ENCODE results near the gene XRCC3.
A peak's percentile ranks its signal among the peaks of the same experiment; 100 is the strongest.

Gene XRCC3

GRCh38 chr14:103733651-103734050, 18.4 kb upstream of the XRCC3 start:
- Mint-ChIP-seq H3K27ac (no peak overlapping the region), H3K27me3 (no peaks in the 10 kb centered on the region), H3K36me3 (no peaks in the 10 kb centered on the region), H3K9me3 (ENCODE audit: low read depth) (no peaks in the 10 kb centered on the region), H3K4me3 (no peak overlapping the region), H3K4me1 (ENCODE audit: low read depth) (no peaks in the 10 kb centered on the region)

DNA sequence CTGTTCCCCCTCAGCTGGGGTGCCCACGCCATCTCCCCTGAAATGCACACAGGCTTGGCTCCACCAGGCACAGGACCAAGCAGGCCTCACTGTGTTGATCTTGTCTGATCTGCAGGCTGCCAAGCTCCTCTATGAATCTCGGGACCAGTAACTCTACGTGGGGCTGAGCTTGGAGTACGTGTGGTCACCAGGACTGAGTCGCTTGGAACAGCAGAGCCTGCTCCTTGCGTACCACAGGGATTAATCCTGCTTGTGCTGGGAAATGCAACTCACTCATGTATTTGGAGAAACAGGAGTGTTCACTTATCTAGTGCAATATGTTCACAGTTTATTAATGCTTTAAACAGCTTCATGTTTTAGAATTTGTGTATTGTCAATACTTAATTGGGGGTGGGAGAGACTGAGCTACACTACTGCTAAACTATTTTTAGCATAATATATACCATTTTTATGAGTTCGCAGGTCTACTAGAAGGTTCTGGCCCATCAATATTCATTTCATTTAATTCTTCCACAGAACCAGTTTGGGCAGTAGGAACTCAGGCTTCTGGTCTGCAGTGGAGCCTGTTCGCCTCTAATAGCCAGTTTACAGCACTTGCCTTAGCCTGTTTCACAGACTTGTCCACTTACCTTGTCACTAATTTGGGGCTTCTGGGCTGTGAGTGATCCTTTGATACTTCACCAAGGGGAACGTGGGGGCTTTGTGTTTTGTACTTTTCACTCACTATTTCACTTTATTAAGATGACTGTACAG, 17.8 kb upstream of the XRCC3 start:
- no peaks in the 10 kb centered on the region for H3K27me3 Mint-ChIP-seq
- no peaks in the 10 kb centered on the region for H3K36me3 Mint-ChIP-seq
- peak overlapping the region; percentile 4 for H3K27ac Mint-ChIP-seq
- no peaks in the 10 kb centered on the region for H3K4me1 Mint-ChIP-seq (ENCODE audit: low read depth)
- no peak overlapping the region for H3K4me3 Mint-ChIP-seq
- H3K9me3 Mint-ChIP-seq (ENCODE audit: low read depth), result no peaks in the 10 kb centered on the region

DNA sequence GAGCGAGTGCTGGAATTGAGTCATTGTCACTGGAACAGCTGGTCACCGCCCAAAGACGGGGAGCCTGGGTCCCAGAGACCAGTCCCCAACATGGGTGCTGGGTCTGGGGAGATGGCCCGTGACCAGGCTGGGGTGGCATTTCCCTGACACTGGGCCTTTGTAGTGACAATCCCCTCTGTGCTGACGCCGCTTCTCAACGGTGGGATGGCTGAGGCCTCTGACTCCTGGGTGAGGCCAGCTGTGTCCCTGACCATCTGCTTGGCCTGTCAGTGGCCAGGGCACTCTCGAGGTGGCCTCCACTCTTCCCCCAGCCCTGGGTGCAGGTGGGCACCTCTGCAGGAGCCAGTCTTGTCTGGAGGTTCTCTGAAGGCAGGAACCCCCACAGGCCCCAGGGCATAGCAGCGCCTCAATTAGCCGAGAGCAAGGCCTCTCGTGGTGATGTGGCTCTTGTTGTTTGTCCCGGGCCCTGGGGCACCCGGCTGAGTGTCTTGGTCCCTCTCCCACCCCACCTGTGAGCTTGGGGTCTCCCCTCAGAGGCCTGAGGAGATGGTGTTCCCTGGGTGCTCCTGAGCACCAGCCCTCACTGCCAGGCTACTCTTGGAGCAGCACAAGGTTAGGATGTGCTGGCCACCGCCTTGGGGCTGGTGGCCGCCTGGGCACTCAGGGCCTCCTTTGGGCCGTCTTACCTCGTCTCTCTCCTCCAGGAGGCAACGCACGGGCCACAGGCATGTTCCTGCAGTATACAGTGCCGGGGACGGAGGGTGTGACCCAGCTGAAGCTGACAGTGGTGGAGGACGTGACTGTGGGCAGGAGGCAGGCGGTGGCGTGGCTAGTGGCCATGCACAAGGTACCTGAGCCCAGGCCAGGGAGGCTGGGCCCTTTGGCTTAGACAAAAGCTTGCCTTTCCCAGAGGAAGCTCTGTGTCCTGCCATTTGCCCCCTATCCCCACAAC, 16.9 kb upstream of the XRCC3 start:
- H3K4me3 Mint-ChIP-seq, result no peak overlapping the region
- no peak overlapping the region for H3K27ac Mint-ChIP-seq
- no peaks in the 10 kb centered on the region for H3K36me3 Mint-ChIP-seq
- no peaks in the 10 kb centered on the region for H3K4me1 Mint-ChIP-seq (ENCODE audit: low read depth)
- H3K27me3 Mint-ChIP-seq, result no peaks in the 10 kb centered on the region
- no peaks in the 10 kb centered on the region for H3K9me3 Mint-ChIP-seq (ENCODE audit: low read depth)

GRCh38 chr14:103731481-103731880, 16.2 kb upstream of the XRCC3 start:
- no peak overlapping the region for H3K27ac Mint-ChIP-seq
- no peak overlapping the region for H3K4me3 Mint-ChIP-seq
- no peaks in the 10 kb centered on the region for H3K9me3 Mint-ChIP-seq (ENCODE audit: low read depth)
- no peaks in the 10 kb centered on the region for H3K4me1 Mint-ChIP-seq (ENCODE audit: low read depth)
- no peaks in the 10 kb centered on the region for H3K36me3 Mint-ChIP-seq
- no peaks in the 10 kb centered on the region for H3K27me3 Mint-ChIP-seq

DNA sequence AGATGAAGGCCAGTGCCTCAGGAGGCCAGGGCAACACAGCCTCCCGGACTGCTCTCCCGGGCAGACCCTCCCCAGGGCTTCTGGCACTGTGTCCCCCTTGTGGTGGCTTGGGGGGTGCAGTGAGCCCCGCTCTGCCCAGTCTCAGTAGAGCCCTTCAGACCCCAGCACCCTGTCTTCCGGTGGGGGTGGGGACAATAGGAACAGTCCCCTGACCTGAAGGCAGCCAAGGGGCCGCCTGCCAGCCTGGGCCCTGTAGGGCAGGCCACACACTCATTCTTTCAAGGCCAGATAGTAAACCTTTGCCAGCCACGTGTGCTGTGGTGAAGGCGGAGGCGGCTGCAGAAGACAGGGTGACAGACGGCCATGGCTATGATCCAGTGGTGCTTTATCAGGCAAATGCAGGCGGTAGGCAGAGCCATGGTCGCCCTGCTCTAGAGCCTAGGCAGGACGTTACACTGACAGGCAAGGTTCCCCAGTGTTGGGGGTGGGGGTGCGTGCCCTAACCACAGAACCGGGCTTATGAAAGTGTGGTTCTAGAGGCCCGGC, 15.3 kb upstream of the XRCC3 start:
- H3K4me3 Mint-ChIP-seq, result no peak overlapping the region
- H3K4me1 Mint-ChIP-seq (ENCODE audit: low read depth), result no peaks in the 10 kb centered on the region
- no peak overlapping the region for H3K27ac Mint-ChIP-seq
- H3K27me3 Mint-ChIP-seq, result no peaks in the 10 kb centered on the region
- no peaks in the 10 kb centered on the region for H3K9me3 Mint-ChIP-seq (ENCODE audit: low read depth)
- no peaks in the 10 kb centered on the region for H3K36me3 Mint-ChIP-seq

DNA sequence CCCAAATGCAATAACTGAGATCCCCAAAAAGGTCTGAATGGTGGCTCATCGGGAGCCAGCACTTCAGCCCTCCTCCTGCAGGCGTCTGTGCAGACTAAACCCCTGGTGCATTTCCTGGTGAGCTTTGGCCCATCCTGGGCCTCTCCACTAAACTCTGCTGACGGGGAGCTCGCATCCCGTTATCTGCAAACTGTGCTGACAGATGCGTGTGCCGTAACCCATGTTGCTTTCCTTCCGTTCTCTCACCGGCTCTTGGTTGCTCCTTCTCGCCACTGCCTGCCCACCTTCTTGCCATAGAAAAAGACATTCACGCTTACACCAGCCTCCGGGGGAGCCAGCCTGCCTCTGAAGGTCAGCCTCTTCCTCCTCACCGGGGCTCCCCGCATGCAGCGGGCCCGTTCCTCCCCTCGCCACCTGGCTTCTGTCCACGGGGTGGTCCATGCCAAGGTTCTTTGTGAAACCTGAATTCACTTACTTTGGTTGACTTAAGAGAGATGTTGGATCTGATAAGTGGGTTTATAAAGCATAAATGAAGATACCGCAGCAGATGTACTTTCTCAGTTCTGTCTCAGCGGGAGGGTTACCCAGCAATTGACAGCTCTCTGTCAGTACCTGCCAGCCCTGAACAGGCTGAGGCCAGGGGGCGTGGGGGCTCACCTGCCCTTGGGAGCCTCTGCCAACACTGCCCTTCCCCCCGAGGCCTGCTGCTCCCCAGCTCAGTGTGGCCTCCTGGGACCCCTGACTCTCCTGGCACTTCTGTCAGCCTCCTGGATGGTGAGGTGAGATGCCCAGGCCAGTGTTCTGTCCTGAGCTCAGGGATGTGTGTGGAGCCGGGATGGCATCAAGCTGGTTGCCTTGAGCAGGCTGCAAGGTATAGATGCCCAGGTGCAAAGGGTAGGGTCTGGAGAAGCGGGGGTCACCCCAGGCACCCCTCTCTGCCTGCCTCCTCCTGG, 14.5 kb upstream of the XRCC3 start:
- Mint-ChIP-seq H3K27me3 (no peaks in the 10 kb centered on the region), H3K4me1 (ENCODE audit: low read depth) (no peaks in the 10 kb centered on the region), H3K27ac (no peak overlapping the region), H3K4me3 (no peak overlapping the region), H3K9me3 (ENCODE audit: low read depth) (no peaks in the 10 kb centered on the region), H3K36me3 (no peaks in the 10 kb centered on the region)

- no peaks in the 10 kb centered on the region for H3K9me3 Mint-ChIP-seq (ENCODE audit: low read depth)
- H3K27ac Mint-ChIP-seq, result no peak overlapping the region
- no peaks in the 10 kb centered on the region for H3K27me3 Mint-ChIP-seq
- no peaks in the 10 kb centered on the region for H3K4me1 Mint-ChIP-seq (ENCODE audit: low read depth)
- no peaks in the 10 kb centered on the region for H3K36me3 Mint-ChIP-seq
- no peak overlapping the region for H3K4me3 Mint-ChIP-seq
Measured at GRCh38 chr14:103728721-103729120, 13.5 kb upstream of the XRCC3 start.

DNA sequence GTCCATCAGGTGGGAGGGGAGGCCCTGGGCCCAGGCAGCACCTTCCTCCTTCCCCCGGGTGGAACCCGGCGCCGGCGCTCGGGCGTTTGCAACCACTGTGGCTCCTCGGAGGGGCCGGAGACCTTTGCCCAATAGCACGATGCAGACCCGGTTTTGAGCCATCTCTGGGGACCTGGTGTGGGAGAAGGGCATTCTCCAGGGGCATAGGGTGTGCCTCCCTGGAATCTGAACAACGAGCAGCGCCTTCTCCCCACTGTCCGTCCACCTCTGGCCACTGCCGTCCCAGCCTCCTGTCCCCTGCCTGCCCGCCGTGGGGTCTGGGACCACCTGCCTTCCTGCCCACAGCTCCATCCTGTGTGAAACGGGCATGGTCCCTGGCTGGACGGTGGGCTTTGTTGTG, 12.9 kb upstream of the XRCC3 start:
- no peak overlapping the region for H3K27ac Mint-ChIP-seq
- no peaks in the 10 kb centered on the region for H3K4me1 Mint-ChIP-seq (ENCODE audit: low read depth)
- no peaks in the 10 kb centered on the region for H3K36me3 Mint-ChIP-seq
- no peak overlapping the region for H3K4me3 Mint-ChIP-seq
- no peaks in the 10 kb centered on the region for H3K9me3 Mint-ChIP-seq (ENCODE audit: low read depth)
- H3K27me3 Mint-ChIP-seq, result no peaks in the 10 kb centered on the region

DNA sequence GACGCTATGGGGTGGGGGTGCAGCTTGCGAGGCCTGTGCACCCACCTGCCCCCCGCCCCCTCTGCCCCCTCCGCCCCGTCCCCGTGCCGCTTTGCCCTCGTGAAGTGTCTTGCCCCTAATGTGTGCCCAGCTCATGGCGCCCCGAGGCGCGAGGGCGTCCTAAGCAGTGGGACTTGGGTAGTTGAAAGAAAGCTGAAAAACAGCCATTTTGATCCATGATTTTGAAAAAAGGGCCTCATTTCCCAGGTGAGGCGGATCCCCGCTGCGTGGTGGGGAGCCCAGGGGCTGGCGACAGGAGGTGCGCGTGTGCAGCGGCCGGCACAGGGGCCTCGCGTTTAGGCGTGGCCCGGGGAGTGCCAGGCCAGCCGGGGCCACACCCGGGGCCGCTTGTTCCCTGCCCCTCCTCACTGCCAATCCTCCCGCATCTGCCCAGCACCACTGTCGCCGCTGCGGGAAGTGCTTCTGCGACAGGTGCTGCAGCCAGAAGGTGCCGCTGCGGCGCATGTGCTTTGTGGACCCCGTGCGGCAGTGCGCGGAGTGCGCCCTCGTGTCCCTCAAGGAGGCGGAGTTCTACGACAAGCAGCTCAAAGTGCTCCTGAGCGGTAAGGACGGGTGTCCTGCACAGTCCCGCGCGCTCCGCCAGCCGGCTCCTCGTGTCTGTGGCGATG, 12.2 kb upstream of the XRCC3 start:
- Mint-ChIP-seq H3K4me3 (no peak overlapping the region), H3K9me3 (ENCODE audit: low read depth) (no peaks in the 10 kb centered on the region), H3K27ac (no peak overlapping the region)

DNA sequence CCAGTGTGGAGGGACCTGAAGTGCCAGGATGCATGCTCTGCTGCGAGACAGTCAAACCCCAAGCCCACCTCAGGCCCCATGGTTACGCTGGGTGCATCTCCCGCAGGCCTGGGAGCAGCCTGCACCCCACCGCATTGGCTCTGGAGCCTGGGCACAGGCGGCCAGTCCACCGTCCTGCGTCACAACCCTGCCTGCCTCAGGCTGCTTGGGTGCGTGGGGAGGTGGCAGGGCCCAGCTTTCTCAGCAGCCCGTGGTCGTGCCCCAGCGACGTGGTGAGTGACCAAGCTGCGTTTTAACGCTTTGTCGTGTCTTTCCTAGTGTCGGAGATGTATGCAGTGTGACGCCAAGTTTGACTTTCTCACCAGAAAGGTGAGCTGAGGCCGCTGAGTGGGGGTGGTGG, 11.2 kb upstream of the XRCC3 start:
- Mint-ChIP-seq H3K27ac (no peak overlapping the region), H3K4me1 (ENCODE audit: low read depth) (peaks cover 4% of the 10 kb centered on the region), H3K4me3 (no peak overlapping the region), H3K36me3 (no peaks in the 10 kb centered on the region), H3K27me3 (no peaks in the 10 kb centered on the region), H3K9me3 (ENCODE audit: low read depth) (no peaks in the 10 kb centered on the region)

More for the DNA sequence above, 12.2 kb upstream of the XRCC3 start:
- Mint-ChIP-seq H3K36me3 (no peaks in the 10 kb centered on the region), H3K4me1 (ENCODE audit: low read depth) (no peaks in the 10 kb centered on the region), H3K27me3 (no peaks in the 10 kb centered on the region)

DNA sequence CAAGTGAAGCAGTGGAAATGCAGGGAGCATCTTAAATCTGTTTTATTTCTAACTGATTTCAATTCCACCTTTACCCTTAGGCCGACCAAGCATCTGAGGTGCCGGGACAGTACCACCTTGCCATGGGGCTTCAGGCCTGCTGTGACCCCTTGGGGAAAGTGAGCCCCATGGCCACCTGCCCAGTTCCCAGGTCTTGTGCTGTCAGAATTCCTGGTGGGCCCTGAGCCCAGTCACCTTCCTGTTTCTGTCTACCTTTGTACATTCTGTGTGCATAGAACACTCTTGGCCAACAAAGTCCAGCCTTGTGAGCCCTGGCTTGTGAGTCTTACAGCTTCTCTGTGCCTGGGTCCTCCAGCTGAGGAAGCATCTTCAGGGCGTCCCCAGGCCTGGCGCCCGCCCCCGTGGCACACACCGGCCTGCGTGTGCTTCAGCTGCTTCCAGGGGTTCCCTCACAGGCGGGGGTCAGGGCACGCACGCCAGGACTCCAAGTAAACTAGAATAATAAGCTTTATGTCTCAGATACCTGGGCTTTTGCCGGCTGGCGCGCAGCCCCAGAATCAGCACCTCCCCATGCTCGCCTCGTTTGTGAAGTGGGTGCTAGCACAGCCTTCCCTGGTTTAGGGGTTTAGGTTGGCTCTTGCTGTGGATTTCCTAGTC, 10.6 kb upstream of the XRCC3 start:
- Mint-ChIP-seq H3K36me3 (no peaks in the 10 kb centered on the region), H3K4me1 (ENCODE audit: low read depth) (peaks cover 4% of the 10 kb centered on the region), H3K9me3 (ENCODE audit: low read depth) (no peaks in the 10 kb centered on the region), H3K4me3 (no peak overlapping the region), H3K27me3 (no peaks in the 10 kb centered on the region), H3K27ac (no peak overlapping the region)

DNA sequence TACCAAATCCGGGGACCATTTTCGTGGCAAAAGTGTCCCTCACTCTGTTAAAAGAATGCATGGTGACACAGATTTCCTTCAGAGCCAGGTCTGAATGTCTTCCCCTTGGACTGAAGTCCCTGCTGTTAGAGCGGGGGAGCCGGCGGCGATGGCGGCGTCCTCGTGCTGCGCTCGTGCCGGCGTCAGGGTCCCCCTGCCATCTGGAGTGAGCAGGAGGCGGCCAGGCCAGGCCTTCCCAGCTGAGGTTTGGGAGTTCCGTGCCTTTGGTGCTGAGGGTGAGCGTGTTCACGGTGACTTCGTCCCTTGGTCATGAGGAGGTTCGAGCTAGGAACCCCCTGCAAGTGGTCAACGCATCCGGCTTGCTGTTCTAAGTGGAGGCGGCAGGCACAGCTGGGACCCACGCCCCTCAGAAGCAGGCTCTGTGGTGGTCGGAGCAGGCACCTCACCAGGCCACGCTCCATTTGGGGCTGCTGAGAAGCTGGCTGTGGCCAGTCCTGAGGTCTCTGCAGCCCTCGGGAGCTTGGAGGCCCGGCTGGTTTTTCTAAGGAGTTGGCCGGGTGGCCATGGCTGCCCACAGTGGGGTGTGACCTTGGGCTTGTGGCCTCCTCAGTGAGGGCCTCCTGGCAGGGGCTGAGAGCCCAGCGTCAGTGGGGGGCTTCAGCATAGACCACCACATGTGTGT, 9.9 kb upstream of the XRCC3 start:
- no peaks in the 10 kb centered on the region for H3K36me3 Mint-ChIP-seq
- no peak overlapping the region for H3K27ac Mint-ChIP-seq
- H3K4me1 Mint-ChIP-seq (ENCODE audit: low read depth), result peaks cover 7% of the 10 kb centered on the region
- H3K9me3 Mint-ChIP-seq (ENCODE audit: low read depth), result no peaks in the 10 kb centered on the region
- no peaks in the 10 kb centered on the region for H3K27me3 Mint-ChIP-seq
- no peak overlapping the region for H3K4me3 Mint-ChIP-seq

DNA sequence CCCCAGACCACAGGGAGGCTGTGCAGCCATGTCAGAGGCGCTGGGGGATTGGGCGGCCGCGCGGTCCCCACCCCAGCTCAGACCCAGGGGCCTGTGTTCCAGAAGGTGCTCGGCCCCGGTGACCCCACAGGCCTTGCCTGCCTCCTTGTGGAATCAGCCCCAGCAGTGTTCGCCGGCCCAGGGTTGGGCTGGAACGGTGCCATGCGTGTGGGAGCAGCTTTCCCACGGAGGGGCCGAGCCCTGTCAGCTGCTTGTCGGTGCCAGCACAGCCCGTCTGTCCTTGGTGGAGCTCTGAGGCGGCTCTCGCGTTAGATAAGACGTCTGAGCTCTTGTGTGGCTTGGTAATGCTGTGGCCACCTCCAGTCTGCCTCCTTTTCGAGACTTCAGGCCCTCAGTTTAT, 8.9 kb upstream of the XRCC3 start:
- no peak overlapping the region for H3K27ac Mint-ChIP-seq
- H3K4me1 Mint-ChIP-seq (ENCODE audit: low read depth), result peaks cover 18% of the 10 kb centered on the region
- H3K9me3 Mint-ChIP-seq (ENCODE audit: low read depth), result no peaks in the 10 kb centered on the region
- no peak overlapping the region for H3K4me3 Mint-ChIP-seq
- no peaks in the 10 kb centered on the region for H3K27me3 Mint-ChIP-seq
- no peaks in the 10 kb centered on the region for H3K36me3 Mint-ChIP-seq
